Esophagus muscularis mucosa (tissue), 3 donors: ENCODE measurements around the gene TMEM179.

Experiments
- POLR2A ChIP-seq: fragments of 450-650 bp; IDR thresholded peaks from one replicate; pipeline ENCODE4 v1.6.1; 2017; ENCODE audit warnings: antibody characterized with exemption, moderate library complexity, mild to moderate bottlenecking, low read depth
- TF ChIP-seq, protein P1 (sequence below), 3 experiments: fragments of 200-600 bp in 2 of 3; fragments of 450-650 bp in 1 of 3; sonication (generic) in 2 of 3; IDR thresholded peaks; one replicate each; pipeline ENCODE4 v1.5.1; 2017 to 2019; ENCODE audit warnings: antibody characterized with exemption in 3 of 3, mild to moderate bottlenecking in 2 of 3, moderate library complexity in 1 of 3

DNA sequence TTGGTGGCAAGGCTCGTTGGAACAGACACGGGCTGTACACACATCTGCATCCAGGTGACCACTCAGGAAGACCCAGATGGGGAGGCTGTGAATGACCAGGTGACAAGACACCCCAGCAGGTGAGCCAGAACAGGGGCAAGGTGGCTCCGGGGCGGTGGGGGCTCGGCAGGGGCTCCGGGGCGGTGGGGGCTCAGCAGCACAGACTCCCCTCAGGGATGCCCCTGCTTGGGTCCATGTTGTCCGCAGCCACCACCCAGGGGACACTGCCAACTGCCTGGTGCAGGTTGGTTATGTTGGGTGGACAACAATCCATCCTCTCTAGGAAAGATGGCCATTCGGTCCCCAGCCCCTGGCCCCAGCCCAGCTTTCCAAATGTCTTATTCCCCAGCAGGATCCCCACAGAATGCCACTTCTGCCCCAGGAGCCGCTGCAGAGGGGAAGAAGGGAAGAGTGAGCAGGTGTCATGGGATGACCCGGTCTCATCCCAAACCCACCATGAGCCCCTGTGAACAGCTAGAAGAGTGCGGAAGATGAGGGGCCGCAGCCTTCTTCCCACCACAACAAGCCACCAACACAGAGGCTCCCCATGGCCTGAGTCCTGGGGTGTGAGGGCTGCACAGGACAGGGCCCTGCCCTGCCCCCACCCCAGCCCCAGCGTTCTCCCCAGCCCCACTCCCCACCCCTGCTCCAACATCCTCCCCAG is 56.4 kb downstream of the TMEM179 start:
- no peak for TF ChIP-seq POLR2A
- TF ChIP-seq, protein P1, sequence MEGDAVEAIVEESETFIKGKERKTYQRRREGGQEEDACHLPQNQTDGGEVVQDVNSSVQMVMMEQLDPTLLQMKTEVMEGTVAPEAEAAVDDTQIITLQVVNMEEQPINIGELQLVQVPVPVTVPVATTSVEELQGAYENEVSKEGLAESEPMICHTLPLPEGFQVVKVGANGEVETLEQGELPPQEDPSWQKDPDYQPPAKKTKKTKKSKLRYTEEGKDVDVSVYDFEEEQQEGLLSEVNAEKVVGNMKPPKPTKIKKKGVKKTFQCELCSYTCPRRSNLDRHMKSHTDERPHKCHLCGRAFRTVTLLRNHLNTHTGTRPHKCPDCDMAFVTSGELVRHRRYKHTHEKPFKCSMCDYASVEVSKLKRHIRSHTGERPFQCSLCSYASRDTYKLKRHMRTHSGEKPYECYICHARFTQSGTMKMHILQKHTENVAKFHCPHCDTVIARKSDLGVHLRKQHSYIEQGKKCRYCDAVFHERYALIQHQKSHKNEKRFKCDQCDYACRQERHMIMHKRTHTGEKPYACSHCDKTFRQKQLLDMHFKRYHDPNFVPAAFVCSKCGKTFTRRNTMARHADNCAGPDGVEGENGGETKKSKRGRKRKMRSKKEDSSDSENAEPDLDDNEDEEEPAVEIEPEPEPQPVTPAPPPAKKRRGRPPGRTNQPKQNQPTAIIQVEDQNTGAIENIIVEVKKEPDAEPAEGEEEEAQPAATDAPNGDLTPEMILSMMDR (IDR thresholded peaks at IDR 0.05) = no peak
